AG09319 (cell line): ENCODE data around the gene ANO1.
A peak's percentile ranks its signal among the peaks of the same experiment; 100 is the strongest.

Experiments
- DNase-seq: peaks from one replicate; pipeline ENCODE4 v3.0.0-alpha.2; 2010; ENCODE audit warnings: low read depth; ENCODE audit errors: extremely low read depth
- CTCF ChIP-seq: IDR thresholded peaks from 2 replicates; pipeline ENCODE4 v1.5.1; 2011; ENCODE audit warnings: low read depth, mild to moderate bottlenecking, inconsistent platforms, low read length, moderate library complexity

Gene ANO1

GRCh38 chr11:70126494-70126893, 48.4 kb downstream of the ANO1 start:
- TF ChIP-seq CTCF = no peak
- no peak for DNase-seq

GRCh38 chr11:70127653-70128434, 49.7 kb downstream of the ANO1 start:
- TF ChIP-seq CTCF = no peak
- no peak for DNase-seq

GRCh38 chr11:70128435-70128906, 50.4 kb downstream of the ANO1 start:
- TF ChIP-seq CTCF = peak; percentile 5; the same call in 1 of the 2 replicates
- DNase-seq = no peak

GRCh38 chr11:70129051-70129592, 51.0 kb downstream of the ANO1 start:
- no peak for TF ChIP-seq CTCF
- no peak for DNase-seq

- DNase-seq = no peak
- TF ChIP-seq CTCF = no peak
Measured at GRCh38 chr11:70130636-70131035, 52.5 kb downstream of the ANO1 start.

GRCh38 chr11:70131606-70132190, 53.6 kb downstream of the ANO1 start:
- DNase-seq = no peak
- no peak for TF ChIP-seq CTCF

GRCh38 chr11:70132641-70133040, 54.5 kb downstream of the ANO1 start:
- no peak for DNase-seq
- no peak for TF ChIP-seq CTCF
